HK-2 (cell line): ENCODE results near the gene RBM43.
"Not testable (repeated sequence)": the region's sequence is repeated elsewhere in the genome, so short reads cannot be mapped to it uniquely, and the experiment has no call there.

Experiments
- DNase-seq: peaks from one replicate; pipeline ENCODE4 v3.0.0-alpha.2; 2018; ENCODE audit not compliant: unreplicated experiment

The RBM43 gene

DNA sequence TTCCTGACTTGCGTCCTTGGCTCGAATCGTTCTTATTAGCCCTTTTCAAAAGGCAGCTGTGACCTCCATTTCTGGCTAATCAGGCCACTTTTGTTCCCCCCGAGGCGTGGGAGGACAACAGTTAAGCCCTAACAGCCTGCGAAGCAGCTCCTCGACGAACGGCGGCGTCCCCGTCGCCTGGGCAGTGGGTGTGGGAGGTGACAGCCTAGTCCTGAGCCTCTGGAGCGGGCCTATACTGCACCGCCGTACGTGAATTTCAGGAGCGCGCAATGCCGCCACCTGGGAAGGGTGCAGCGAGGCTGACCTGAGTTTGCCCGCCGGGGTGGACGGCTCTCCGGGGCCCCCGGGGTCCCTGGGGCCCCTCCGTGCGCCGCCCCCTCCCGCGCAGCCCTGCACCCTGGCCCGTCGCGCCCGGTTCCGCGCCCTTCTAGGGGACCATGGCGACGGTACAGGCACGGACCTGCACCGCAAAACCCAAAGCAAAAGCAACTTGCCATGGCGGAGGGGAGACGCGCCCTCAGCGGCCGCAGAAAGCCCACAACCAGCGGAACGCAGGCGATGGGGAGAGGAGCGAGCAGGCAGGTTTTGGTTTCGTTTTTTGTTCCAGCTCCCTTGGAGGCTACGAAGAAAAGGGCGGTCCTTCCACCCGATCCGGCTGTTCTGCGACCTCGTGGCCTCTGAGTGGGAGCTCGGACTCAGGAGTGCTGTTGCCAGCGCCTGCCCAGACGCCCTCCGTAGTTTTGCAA, at the start of gene RBM43:
RBM43 (minus strand) TSS at position 633 of the 746 bp plus-strand sequence; CDS start at position 497, 136 bp downstream.
- DNase-seq: peak; percentile 83

DNA sequence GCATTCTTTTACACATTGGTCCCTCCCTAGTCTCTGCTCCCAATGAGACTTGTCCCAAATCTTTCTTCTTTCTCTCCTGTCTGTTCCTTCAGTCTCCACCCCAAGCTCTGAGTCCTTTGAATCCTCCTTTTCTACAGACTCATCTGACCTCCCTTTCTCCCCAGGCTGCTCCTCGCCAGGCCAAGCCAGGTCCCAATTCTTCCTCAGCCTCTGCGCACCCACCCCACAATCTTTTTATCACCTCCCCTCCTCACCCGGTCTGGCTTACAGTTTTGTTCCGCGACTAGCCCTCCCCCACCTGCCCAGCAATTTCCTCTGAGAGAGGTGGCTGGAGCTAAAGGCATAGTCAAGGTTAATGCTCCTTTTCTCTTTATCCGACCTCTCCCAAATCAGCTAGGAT, 48.6 kb upstream of the RBM43 start:
- DNase-seq: not testable (repeated sequence)

DNA sequence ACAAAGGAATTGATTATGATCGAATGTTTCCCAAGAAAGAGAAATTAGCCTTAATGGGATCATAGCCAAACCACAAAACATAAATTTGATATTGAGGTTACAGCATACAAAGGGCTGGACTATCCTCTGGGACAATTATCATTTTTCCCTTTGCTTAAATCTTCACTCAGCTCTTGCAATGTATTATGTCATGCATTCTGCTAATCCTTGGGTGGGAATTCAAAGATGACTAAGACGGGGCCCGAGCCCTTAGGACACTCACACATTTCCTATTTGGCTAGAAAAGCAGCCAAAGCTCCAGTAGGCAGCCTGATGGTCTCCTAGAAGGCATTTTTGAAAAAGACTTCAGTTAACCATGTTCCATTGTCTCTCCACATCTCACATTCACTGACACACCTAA, 45.0 kb upstream of the RBM43 start:
- DNase-seq: no peak

DNA sequence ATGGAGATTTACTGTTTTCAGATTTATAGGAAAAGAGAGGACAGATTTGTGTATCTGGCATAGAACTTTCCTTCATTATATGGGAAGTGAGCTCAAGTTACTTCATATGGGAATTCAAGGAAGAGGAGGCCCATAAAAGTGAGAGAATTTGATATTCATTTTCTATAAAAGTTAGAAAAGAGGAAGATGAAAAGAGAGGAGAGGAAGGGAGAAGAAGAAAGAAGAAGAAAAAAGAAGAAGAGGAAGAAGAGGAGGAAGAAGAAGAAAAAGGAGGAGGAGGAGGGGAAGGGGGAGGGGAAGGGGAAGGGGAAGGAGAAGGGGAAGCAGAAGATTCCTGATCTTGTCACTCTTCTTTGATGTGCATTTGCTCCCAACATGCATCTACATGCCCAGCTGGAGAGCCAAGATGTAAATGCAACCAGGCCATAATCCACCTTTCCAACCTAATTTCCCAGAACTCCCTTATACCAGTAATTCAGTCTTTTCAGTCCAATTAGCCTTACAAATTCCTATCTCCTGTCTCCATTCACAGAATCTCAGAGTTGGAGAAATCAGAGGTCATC, 43.5 kb upstream of the RBM43 start:
- DNase-seq: no peak

DNA sequence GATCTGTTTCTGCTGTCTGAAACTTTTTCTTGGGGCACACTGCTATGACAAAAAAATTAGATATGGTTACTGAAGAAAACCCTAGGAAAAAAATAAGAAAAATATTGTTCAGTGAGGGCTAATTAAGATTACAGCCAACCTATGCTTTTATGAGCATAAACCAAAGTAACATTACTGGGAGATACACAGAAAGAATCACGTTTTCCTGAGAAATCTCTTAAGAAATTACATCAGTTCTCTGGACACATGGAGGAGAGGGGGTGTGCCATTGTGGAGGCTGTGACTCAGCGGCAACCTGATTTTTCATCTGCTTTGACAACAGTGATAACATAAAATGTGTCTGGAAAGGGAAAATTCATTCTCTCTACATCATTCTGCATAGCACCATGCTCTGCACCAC, 41.2 kb upstream of the RBM43 start:
- DNase-seq: no peak

DNA sequence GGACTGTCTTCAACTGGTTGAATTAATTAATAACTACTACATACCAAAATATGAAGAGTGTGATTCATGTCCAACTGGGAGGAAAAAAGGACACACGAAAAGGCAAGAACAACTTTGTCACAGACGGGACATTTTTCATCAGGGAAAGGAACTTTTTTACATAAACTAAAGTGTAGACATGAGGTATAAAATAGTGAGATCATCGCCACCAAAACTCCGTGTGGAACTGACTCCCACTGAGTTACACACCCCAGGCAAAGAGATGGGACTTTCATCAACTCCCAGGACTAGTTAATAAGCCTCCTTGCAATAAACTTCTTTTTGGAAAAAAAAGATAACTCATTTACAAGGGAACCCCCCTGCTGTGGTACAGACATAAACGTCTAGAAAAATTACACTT, 40.7 kb upstream of the RBM43 start:
- no peak for DNase-seq

DNA sequence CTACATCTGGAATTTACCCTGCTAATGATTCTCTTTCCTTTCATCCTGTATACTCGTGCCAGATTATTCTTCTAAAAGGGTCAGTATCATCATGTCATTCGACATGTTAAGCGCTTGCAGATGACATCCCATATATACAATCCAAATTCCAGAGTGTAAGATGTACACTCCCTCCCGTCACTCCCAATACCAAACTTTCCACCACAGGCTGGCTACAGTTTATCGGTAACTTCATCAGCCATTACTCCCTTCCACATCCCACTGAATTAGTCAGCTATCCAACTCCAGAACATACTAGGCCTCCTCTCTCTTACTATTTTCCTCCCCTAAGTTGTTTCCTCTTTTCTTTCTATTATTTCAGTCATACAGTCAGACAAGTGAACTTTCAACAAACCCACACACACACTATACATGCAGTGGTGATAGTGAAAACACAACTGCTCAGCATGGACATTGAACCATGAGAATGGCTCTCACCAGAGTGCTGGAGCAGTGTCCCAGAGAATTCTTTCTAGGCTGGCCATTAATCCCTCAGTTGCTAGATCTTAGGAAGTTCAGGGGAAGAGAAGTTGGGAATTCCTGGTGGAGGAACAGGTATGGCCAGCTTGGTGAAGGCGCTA, 38.4 kb upstream of the RBM43 start:
- DNase-seq: no peak

DNA sequence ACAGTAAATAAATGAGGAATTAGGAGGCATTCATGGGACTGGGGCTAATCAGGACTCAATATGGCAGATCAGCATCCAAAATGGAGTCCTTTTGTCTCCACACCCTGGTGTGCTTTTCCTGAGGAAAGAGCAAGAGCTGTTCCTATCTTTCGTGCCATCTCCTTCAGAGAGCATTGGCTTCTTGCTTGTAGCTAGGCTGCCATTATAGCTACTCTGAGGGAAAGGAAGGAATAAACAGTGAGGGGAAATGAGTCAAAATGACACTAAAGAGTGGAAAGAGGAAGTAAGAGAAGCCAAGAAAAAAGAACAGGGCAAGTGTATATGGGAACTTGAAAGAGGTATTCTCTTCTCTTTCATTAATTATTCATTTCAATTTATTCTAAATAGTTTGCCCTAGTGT, 36.2 kb upstream of the RBM43 start:
- no peak for DNase-seq

DNA sequence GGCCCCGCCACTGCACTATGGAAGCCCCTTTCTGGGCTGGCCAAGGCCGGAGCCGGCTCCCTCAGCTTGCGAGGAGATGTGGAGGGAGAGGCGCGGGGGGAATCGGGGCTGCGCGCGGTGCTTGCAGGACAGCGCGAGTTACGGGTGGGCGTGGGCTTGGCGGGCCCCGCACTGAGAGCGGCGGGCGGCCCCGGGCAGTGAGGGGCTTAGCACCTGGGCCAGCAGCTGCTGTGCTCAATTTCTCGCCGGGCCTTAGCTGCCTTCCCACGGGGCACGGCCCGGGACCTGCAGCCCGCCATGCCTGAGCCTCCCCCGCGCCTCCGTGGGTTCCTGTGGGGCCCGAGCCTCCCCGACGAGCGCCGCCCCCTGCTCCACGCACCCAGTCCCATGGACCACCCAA, 34.3 kb upstream of the RBM43 start:
- DNase-seq: not testable (repeated sequence)

DNA sequence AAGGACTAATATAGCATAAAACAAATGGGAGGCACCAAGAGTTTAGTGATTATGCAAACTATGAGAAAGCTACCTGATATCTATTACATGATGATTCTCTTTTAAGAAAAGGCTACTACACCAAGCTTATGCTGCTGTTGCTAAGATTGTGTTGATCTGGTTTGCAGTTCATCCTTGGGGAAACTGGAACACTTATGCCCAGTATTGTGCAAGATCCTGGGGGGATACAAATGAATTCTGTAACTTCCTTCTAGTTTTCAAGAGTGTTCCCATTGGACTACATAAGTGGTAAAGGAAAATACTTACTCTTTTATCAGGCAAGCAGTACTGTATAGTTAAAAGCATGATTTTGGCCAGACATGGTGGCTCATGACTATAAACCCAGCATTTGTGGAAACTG, 30.9 kb upstream of the RBM43 start:
- DNase-seq: no peak

DNA sequence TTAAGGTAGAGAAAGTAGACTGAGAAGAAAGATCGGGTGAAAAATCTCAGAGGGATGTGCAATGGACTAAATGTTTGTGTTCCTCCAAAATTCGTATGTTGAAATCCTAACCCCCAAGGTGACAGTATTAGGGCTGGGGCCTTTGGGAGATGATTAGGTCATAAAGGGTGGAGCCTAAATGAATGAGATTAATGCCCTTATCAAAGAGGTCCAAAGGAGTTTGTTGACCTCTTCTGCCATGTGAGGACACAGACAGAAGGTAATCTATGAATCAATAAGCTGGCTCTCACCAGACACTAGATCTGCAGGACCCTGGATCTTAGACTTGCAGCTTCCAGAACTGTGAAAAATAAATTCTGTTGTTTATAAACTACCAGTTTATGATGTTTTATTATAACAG, 30.5 kb upstream of the RBM43 start:
- no peak for DNase-seq

DNA sequence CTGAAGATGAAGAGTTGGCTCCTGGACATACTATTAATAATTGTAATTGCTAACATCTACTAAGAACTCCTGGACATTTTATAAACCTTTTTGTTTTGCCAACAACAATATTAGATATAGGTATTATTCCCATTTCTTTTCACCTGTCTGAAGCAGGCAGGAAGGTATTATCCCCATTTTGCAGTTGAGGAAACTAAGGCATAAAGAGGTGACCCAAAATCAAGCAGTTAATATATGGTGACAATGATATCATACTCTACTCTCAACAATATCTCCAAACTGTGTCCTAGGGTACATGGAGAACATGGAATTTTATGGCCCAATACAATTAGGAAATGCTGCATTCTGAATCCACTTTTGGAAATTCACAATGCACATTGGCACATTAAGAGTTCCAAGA, 29.6 kb upstream of the RBM43 start:
- DNase-seq: no peak

DNA sequence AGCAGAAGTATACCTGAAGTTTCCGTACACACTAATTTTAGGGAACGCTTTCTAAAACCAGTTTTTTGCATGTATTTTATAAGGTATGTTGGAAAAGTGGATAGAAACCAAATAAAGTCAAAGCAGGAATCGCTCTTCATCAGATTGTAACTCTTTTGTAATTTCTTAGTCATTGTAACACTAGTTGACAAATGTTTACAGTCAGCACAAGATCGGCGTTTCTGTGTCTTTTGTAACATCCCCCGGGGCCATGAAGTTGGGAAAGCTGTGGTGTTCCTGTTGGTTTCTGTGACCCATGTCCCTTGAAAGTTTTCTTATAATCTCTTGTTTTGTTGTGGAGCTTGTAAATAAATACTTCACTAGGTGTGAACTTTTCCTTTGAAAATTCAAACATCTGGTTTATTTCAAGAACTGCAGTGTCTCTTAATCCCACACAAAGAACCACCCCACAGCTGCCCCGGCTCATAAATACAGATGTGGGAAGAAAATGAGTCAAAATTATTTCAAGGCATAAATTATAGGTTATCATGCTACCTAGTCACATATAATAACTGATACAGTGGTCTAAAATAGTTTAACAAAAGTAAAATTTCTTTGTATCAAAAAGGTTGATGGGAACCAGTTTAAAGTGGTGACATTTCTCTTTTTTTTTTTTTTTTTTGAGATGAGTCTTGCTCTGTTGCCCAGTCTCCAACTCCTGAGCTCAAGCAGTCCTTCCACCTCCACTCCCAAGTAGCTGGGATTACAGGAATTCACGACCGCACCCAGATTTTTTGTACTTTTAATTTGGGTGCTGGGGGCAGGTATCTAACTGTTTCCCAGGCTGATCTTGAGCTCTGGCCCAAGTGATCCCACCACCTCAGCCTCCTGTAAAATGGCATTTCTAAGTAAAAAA, 28.6 kb upstream of the RBM43 start:
- DNase-seq: no peak

DNA sequence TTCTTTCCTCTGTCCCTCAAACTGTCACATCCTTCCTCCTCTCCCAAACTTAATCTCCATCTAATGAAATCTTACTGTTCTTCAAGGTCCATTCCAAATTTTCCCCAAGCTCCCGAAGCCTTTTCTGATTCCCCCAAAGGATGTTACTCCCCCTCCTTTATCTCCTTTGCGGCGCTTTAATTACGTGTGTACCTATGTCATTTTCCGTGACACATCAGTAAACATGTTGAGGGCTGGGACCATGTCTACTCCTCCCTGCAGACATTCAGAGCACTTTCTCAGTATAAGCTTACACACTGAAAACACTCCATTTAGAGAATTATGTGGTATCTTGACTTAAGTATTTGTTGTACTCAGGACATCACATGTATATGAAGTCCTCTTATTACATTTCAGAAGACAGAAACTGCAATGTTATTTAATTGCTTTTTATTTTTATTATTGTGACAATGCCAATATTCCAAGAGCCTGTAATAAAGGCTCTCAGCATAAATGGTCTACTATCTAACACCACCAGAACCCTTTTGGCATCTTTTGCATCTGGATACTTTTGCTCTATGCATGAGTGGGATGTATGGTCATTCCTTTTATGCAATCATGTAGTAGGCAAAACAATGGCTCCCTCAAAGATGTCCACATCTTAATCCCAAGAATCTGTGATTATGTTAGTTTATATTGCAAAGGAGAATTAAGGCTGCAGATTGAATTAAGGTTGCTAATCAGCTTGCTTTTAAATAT, 26.0 kb upstream of the RBM43 start:
- DNase-seq: no peak

DNA sequence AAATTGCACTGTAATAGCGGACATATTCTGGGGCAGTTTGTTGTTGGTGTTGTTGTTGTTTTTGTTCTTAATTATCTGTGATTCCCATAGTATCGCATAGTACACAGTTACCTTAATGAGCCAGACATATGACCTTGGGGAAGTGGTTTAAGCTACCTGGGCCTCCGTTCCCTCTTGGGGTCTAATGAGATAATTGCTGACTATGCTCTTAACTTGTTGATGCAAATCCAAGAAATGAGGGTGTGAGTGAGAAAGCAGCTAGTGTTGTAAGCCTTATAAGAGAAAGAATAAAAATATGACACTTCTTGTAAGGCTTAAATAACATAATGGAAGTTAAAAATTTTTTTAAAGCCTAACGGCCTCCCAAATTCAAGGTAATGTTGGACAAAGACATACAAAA, 20.7 kb upstream of the RBM43 start:
- no peak for DNase-seq

DNA sequence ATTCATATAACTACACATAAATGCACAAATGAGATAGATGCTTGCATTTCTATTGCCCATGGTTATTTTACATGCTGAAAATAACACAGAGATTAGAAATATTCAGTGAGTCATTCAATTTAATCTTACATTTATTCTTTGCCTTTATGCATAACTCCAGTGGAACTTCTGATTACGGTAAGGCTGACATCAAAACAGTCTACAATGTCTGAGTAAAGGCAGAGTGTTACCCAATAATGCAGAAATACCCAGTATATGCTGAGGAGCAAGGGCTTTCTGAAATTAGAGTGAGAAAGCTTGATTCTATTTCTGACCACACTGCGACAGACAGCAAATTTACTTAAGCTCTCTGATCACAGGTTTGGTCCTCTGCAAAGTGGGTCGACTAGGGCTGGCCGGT, 18.6 kb upstream of the RBM43 start:
- DNase-seq: no peak

DNA sequence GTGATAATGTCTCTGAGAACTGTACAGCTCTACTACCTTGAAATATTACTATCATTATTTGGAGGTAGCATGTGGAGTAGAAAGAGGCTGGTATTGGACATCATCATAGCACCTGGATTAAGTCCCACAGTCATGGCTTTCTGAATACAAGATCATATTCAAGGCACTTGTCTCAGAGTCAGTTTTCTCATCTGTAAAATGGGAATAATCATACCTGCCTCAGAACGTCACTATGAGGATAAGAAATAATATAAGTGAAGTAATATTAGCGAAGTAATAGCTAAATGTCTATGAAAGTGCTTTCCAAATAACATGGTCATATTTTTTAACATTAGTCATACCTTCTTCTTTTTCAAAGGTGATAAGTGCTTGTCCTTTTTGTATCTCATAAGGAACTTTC, 16.8 kb upstream of the RBM43 start:
- DNase-seq: no peak

DNA sequence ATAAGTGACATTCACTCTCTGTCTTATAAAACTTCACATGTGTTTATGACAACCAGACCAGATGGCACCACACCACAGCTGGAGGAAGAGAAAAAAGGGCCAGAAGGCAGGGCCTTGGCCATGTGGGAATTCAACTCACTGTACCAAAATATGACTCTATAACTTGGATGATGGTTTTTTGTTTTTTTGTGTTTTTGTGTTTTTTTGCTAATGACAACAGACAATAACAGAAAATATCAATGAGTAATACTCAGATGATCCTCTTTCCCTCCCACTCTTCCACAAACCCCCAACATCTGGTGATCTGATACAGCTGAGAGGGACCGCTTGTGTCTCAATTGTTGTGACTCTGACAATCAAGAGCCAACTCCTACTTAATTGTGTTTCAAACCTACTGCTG, 15.4 kb upstream of the RBM43 start:
- DNase-seq: no peak

DNA sequence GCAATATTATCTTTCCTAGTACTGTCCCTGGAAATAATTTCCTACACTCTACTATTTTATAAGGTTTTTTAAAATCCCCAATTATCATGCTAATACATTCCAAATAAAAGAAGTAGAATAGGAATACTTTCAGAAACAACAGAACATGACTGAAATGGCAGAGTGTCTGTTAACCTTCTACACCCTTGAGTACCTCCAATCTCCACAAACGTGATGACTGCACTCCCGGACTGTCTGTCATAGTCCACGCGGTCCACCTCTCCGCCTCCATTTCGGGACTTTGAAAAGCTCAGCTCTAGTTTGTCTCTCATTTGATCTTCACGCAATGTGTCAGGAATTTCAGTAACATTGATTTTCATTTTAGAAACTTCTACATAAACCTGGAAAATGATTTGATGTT, 13.6 kb upstream of the RBM43 start:
- no peak for DNase-seq

DNA sequence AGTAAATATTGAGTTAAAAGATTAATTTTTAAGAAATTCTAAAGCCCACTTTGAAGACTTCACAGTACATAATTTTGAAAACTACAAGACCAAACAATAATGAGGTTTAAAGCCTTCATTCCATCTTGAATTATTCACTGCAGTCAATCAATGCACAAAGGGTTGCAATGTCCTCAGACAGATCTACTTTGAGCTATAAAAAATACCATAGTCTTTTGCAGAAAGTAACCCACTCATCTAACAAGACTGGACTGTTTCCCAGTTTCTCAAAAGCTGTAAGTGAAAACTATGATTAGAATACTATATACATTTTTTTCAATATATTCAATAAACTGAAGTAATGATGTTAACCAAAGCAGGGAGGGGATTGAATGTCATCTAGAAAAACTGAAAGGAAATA, 10.2 kb upstream of the RBM43 start:
- DNase-seq: no peak

DNA sequence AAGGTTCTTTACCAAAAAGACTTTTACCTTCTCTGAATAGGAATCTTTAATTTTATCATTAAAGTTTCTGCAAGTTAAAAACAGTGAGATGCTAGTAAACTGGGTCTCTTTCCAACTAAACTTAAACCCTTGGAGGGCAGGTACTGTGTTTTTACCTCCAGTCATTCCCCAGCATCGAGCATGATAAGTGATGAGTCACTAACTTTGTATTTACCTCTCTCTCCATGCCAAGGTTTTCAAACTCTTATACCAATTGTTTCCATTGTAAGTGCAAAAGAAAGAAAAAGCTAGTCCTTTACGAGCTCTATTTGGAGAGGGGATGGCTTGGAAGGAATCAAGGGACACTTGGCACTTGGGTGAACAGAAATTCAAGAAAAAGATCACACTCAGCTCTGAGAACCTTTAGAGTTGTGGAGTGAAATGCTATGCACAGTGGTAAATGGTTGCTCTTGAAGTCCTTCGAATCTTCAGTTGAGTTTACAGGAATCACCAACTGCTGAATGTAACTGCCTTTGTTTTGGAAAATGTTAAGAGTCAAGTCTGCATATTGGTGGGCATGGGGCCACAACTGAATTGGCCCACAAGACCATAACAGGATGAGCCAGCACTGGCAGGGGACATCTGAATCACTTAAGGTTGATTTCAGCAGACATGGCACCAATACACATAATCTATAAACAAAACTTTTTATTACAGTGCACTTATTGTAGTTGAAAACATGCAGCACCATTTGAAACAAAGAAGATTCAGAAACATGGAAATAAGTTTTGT, 8.3 kb upstream of the RBM43 start:
- no peak for DNase-seq
